ENCODE data around the gene MYO3A. TPM values are rescaled to one million over a fixed set of nuclear protein-coding genes. Genes with fewer than 3 reads are reported as not detected.

MYO3A gene
- polyA plus RNA-seq, 3 donors = not detected

DNA sequence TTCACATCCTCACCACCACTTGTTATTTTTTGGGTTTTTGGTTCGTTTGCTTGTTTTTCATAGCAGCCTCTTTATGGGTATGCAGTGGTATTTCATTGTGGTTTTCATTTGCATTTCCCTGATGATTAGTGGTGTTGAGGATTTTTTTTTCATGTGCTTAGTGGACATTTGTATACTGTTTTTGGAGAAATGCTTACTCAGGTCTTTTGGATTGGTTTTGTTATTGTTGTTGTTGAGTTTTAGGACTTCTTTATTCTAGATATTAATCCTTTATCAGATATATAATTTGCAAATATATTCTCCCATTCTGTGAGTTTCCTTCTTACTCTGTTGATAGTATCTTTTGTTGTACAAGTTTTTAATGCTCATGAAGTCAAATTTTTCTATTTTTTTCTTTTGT lies 325.3 kb downstream of the MYO3A start:
- Mint-ChIP-seq H3K36me3 (no peaks in the 10 kb centered on the region), H3K4me1 (no peaks in the 10 kb centered on the region), H3K4me3 (no peak overlapping the region), H3K9me3 (peaks cover 0 to 4% (median 0%) of the 10 kb centered on the region in 7 donors), H3K27ac (no peak overlapping the region), H3K27me3 (ENCODE audit: low read depth in 3 of 3) (peaks cover 5 to 36% (median 7%) of the 10 kb centered on the region in 3 donors)
- Histone ChIP-seq H3K4me2 (replicated peaks; ENCODE audit: extremely low read depth, low read length, poor library complexity, severe bottlenecking) (no peak overlapping the region), H3K27ac (ENCODE audit: low read depth in 1 of 2, low read length in 2 of 2) (no peak overlapping the region), H3K79me2 (ENCODE audit: insufficient read depth, low read length) (no peaks in the 10 kb centered on the region), H3K4me3 (replicated peaks in 1 of 3; ENCODE audit: low read depth in 2 of 3, low read length in 3 of 3) (no peak overlapping the region), H3K4me1 (ENCODE audit: control insufficient read depth in 1 of 2, insufficient read depth in 2 of 2, low read length in 2 of 2) (no peaks in the 10 kb centered on the region), H4K20me1 (ENCODE audit: insufficient read depth, low read length) (no peaks in the 10 kb centered on the region), H3K27me3 (ENCODE audit: control insufficient read depth in 2 of 2, insufficient read depth in 2 of 2, low read length in 2 of 2) (peaks cover 0 to 7% of the 10 kb centered on the region in 2 donors), H3K36me3 (replicated peaks in 1 of 2; ENCODE audit: control insufficient read depth in 1 of 2, insufficient read depth in 2 of 2, low read length in 2 of 2) (no peaks in the 10 kb centered on the region), H3K9me3 (replicated peaks in 1 of 2; ENCODE audit: control insufficient read depth in 1 of 2, insufficient read depth in 1 of 2, low read length in 2 of 2) (no peaks in the 10 kb centered on the region), H2AFZ (ENCODE audit: insufficient read depth, low read depth, low read length, poor library complexity, severe bottlenecking) (no peak overlapping the region), H3K9ac (ENCODE audit: insufficient read depth, low read length, poor library complexity, severe bottlenecking) (no peak overlapping the region)
- TF ChIP-seq, protein P1, sequence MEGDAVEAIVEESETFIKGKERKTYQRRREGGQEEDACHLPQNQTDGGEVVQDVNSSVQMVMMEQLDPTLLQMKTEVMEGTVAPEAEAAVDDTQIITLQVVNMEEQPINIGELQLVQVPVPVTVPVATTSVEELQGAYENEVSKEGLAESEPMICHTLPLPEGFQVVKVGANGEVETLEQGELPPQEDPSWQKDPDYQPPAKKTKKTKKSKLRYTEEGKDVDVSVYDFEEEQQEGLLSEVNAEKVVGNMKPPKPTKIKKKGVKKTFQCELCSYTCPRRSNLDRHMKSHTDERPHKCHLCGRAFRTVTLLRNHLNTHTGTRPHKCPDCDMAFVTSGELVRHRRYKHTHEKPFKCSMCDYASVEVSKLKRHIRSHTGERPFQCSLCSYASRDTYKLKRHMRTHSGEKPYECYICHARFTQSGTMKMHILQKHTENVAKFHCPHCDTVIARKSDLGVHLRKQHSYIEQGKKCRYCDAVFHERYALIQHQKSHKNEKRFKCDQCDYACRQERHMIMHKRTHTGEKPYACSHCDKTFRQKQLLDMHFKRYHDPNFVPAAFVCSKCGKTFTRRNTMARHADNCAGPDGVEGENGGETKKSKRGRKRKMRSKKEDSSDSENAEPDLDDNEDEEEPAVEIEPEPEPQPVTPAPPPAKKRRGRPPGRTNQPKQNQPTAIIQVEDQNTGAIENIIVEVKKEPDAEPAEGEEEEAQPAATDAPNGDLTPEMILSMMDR (IDR thresholded peaks at IDR 0.05) = no peak
- DNase-seq = no peak
- no CpG with 5 or more reads among the region's 1 CpG for WGBS (ENCODE audit: insufficient coverage)
- intact Hi-C loops (cut with micrococcal nuclease) = no loop called here
